Activated CD8-positive, alpha-beta memory T cell treated with anti-CD3 and anti-CD28 coated beads, Interleukin-2, amount 50 U/mL, for 1 hour (primary cell): ENCODE measurements around the gene PFN4.
A peak's percentile ranks its signal among the peaks of the same experiment; 100 is the strongest.
"Not testable (repeated sequence)": the region's sequence is repeated elsewhere in the genome, so short reads cannot be mapped to it uniquely, and the experiment has no call there.

Source experiments
- DNase-seq: peaks from one replicate; pipeline ENCODE4 v3.0.0-alpha.2; 2020; ENCODE audit errors: extremely low read depth

PFN4 gene

GRCh38 chr2:24123195-24123921 is at the start of gene PFN4, which contains the start of gene FAM228B:
PFN4 (minus strand) TSS chr2:24123334; CDS start chr2:24122535, 799 bp downstream.
FAM228B (plus strand) TSS chr2:24123469; CDS start chr2:24124362, 893 bp downstream.
- DNase-seq: peak; percentile 13

GRCh38 chr2:24169023-24169422 is 45.9 kb upstream of the PFN4 start:
- DNase-seq: no peak

GRCh38 chr2:24164416-24164973 is 41.4 kb upstream of the PFN4 start:
- peak; percentile 4 for DNase-seq

- DNase-seq: no peak
Measured at GRCh38 chr2:24163601-24164000, 40.5 kb upstream of the PFN4 start.

GRCh38 chr2:24163186-24163585 is 40.1 kb upstream of the PFN4 start:
- DNase-seq: no peak

GRCh38 chr2:24162494-24162893 is 39.4 kb upstream of the PFN4 start:
- DNase-seq: no peak

- DNase-seq: no peak
Measured at GRCh38 chr2:24160761-24161160, 37.6 kb upstream of the PFN4 start.

- DNase-seq: no peak
Measured at GRCh38 chr2:24159708-24160107, 36.6 kb upstream of the PFN4 start.

- DNase-seq: no peak
Measured at GRCh38 chr2:24158131-24158530, 35.0 kb upstream of the PFN4 start.

- DNase-seq: no peak
Measured at GRCh38 chr2:24153478-24153877, 30.3 kb upstream of the PFN4 start.

GRCh38 chr2:24152413-24153197 is 29.5 kb upstream of the PFN4 start:
- no peak for DNase-seq

GRCh38 chr2:24147364-24147763 is 24.2 kb upstream of the PFN4 start:
- no peak for DNase-seq

GRCh38 chr2:24140305-24140704 is 17.2 kb upstream of the PFN4 start:
- DNase-seq: not testable (repeated sequence)

GRCh38 chr2:24132543-24132942 is 9.4 kb upstream of the PFN4 start:
- DNase-seq: no peak

- no peak for DNase-seq
Measured at GRCh38 chr2:24125956-24126355, 2.8 kb upstream of the PFN4 start.

- DNase-seq: no peak
Measured at GRCh38 chr2:24123922-24124580, 917 bp upstream of the PFN4 start.

- no peak for DNase-seq
Measured at GRCh38 chr2:24122366-24123194, 554 bp downstream of the PFN4 start.

- no peak for DNase-seq
Measured at GRCh38 chr2:24121469-24121868, 1.7 kb downstream of the PFN4 start.

- DNase-seq: no peak
Measured at GRCh38 chr2:24121066-24121465, 2.1 kb downstream of the PFN4 start.

- no peak for DNase-seq
Measured at GRCh38 chr2:24117902-24118301, 5.2 kb downstream of the PFN4 start.

GRCh38 chr2:24115057-24115456 is 8.1 kb downstream of the PFN4 start:
- no peak for DNase-seq
